Sigmoid colon (tissue), 7 donors: ENCODE data around the gene FAR2. TPM values are rescaled to one million over a fixed set of nuclear protein-coding genes. Genes with fewer than 3 reads are reported as not detected.

ENCODE experiments used
- DNase-seq: peaks from one replicate; pipeline ENCODE4 v3.0.0-alpha.2; 2019
- H3K27ac ChIP-seq, 4 donors: fragments of 200-600 bp; sonication (generic); one replicate each; pipeline ENCODE4 v1.5.1; 2016 to 2019; ENCODE audit warnings: mild to moderate bottlenecking in 1 of 4
- H3K27me3 ChIP-seq, 3 donors: fragments of 200-600 bp; sonication (generic); one replicate each; pipeline ENCODE4 v1.5.1; 2019; ENCODE audit warnings: mild to moderate bottlenecking in 1 of 3
- H3K36me3 ChIP-seq, 4 donors: fragments of 200-600 bp; sonication (generic); one replicate each; pipeline ENCODE4 v1.5.1; 2016 to 2019
- H3K4me1 ChIP-seq, 4 donors: fragments of 200-600 bp; sonication (generic); one replicate each; pipeline ENCODE4 v1.5.1; 2017 to 2019
- H3K4me3 ChIP-seq, 4 donors: fragments of 200-600 bp; sonication (generic); one replicate each; pipeline ENCODE4 v1.5.1; 2017 to 2019; ENCODE audit warnings: mild to moderate bottlenecking in 2 of 4, moderate library complexity in 1 of 4
- H3K9me3 ChIP-seq, 4 donors: fragments of 200-600 bp in 3 of 4; sonication (generic) in 3 of 4; one replicate each; pipeline versions ENCODE4 v1.5.1 to v1.6.1; 2013 to 2019
- CTCF ChIP-seq, 4 experiments: fragments of 450-650 bp in 3 of 4; fragments of 200-600 bp in 1 of 4; IDR thresholded peaks; one replicate each; pipeline ENCODE4 v1.5.1; 2016 to 2019; ENCODE audit warnings: antibody characterized with exemption in 4 of 4, mild to moderate bottlenecking in 3 of 4, moderate library complexity in 2 of 4
- EP300 ChIP-seq, 4 donors: sonication (generic); formaldehyde crosslinking; IDR thresholded peaks; one replicate each; pipeline ENCODE4 v1.6.1; 2017; ENCODE audit warnings: antibody characterized with exemption in 4 of 4
- POLR2A ChIP-seq, 2 donors: fragments of 450-650 bp; IDR thresholded peaks; one replicate each; pipeline ENCODE4 v1.6.1; 2016; ENCODE audit warnings: antibody characterized with exemption in 2 of 2, mild to moderate bottlenecking in 2 of 2, moderate library complexity in 2 of 2
- POLR2AphosphoS5 ChIP-seq, 4 donors: sonication (generic); formaldehyde crosslinking; IDR thresholded peaks; one replicate each; pipeline ENCODE4 v1.6.1; 2017; ENCODE audit warnings: antibody characterized with exemption in 4 of 4
- WGBS, 2 donors: extraction: QIAGEN DNeasy Blood & Tissue Kit; methylation state at CpG; one replicate each; pipeline ENCODE4 v1.1.7; 2013; 5-methylcytosine and 5-hydroxymethylcytosine counted together
- intact Hi-C: fragments of 100-400 bp; cut with DNase I; formaldehyde crosslinking; loops from one replicate; pipeline ENCODE4 v1.15.1; 2023
- polyA plus RNA-seq, 3 donors: library from polyadenylated mRNA; stranded (reverse); fragments of 200-250 nt; gene quantifications; one replicate each; pipeline ENCODE4 v1.2.3, GENCODE V29; 2013
- total RNA-seq, 4 donors: library from RNA; depleted of rRNA; stranded (reverse); fragments of >200 nt; gene quantifications; one replicate each; pipeline ENCODE4 v1.1.0, GENCODE V29; 2016
- donor health status: healthy with polysubstance abuse.
- donor health status: Bipolar disorder and iron deficiency.
- donor health status: healthy.

FAR2 gene
- total and polyA plus RNA-seq, 7 donors, result 11.1 to 46.7 (median 13.0) TPM

- no peak for DNase-seq
- no peak overlapping the region for H3K4me3 ChIP-seq
- WGBS, 2 donors, result 93 to 94% methylated on average over 2 of the region's 2 CpGs
- H3K36me3 ChIP-seq, result no peaks in the 10 kb centered on the region
- H3K27ac ChIP-seq, result no peak overlapping the region
- TF ChIP-seq EP300 (IDR thresholded peaks at IDR 0.05), result no peak
- TF ChIP-seq CTCF (IDR thresholded peaks at IDR 0.05), result no peak
- no peak for TF ChIP-seq POLR2A (IDR thresholded peaks at IDR 0.05)
- no peak for TF ChIP-seq POLR2AphosphoS5 (IDR thresholded peaks at IDR 0.05)
- intact Hi-C loops, result no loop called here
- no peaks in the 10 kb centered on the region for H3K4me1 ChIP-seq
- H3K27me3 ChIP-seq, result no peaks in the 10 kb centered on the region
- no peaks in the 10 kb centered on the region for H3K9me3 ChIP-seq
These were observed 85.5 kb downstream of the FAR2 start for GRCh38 chr12:29234552-29234951.

DNA sequence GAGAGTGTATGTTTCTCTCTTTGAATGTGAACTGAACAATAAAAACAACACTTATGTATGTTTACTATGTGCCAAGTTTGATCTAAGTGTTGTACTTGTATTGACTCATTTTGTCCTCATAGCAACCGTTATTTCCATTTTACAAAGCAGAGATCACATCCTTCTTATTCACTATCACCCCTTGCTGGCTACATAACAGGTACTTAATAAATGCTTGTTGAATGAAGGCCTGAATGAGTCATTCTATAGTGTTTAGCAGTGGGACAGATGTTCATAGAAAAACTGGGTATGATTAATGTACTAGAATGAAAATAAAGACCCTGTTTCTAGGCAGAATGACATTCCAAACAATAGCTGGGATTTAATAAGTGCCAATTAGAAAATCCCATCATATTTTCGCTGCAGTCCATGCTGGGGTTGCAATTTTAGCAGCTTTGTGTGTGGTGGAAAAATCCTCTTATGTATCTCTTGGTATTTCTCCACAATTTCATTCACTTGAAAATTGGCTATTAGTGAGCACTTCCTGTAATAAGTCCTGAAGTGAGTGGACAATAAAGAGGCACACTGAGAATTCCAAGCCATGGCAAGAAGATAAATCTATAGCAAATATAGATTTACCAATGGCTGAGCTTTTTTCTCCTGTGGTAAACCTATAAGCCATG is 86.0 kb downstream of the FAR2 start:
- WGBS, 2 donors, result 76 to 89% methylated on average over 2 of the region's 2 CpGs
- intact Hi-C loops, result no loop called here
- Histone ChIP-seq H3K4me3 (no peak overlapping the region), H3K36me3 (no peaks in the 10 kb centered on the region), H3K27me3 (no peaks in the 10 kb centered on the region), H3K27ac (no peak overlapping the region), H3K9me3 (no peaks in the 10 kb centered on the region), H3K4me1 (peaks cover 0 to 1% (median 0%) of the 10 kb centered on the region in 4 donors)
- TF ChIP-seq POLR2AphosphoS5 (IDR thresholded peaks at IDR 0.05) (no peak), POLR2A (IDR thresholded peaks at IDR 0.05) (no peak), CTCF (IDR thresholded peaks at IDR 0.05) (no peak), EP300 (IDR thresholded peaks at IDR 0.05) (no peak)
- no peak for DNase-seq

DNA sequence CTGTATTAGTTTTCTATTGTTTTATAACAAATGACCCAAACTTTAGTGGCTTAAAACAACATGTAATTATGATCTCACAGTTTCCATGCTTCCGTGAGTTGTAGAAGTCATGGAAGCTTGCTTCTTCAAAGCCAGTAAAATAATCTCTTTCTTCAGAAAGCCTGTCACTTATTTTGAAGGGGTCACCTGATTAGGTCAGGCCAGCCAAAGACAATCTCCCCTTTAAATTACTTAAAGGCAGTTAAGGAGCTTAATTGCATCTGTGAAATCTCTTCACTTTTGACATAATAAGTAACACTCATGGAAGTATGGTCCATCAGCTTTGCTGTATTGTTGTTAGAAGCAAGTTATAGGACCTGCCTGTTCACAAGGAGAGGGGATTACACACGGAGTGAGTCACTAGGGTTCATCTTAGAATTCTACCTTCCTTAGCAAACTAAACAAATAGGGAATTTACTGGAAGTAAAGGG is 89.8 kb downstream of the FAR2 start:
- no peaks in the 10 kb centered on the region for H3K36me3 ChIP-seq
- 77 to 90% methylated on average over 2 of the region's 2 CpGs for WGBS, 2 donors
- no peaks in the 10 kb centered on the region for H3K9me3 ChIP-seq
- TF ChIP-seq CTCF (IDR thresholded peaks at IDR 0.05), result no peak
- no peak for TF ChIP-seq EP300 (IDR thresholded peaks at IDR 0.05)
- TF ChIP-seq POLR2AphosphoS5 (IDR thresholded peaks at IDR 0.05), result no peak
- TF ChIP-seq POLR2A (IDR thresholded peaks at IDR 0.05), result no peak
- H3K4me3 ChIP-seq, result no peak overlapping the region
- intact Hi-C loops, result no loop called here
- no peak overlapping the region for H3K27ac ChIP-seq
- H3K4me1 ChIP-seq, result peaks cover 0 to 22% (median 16%) of the 10 kb centered on the region in 4 donors
- no peaks in the 10 kb centered on the region for H3K27me3 ChIP-seq
- DNase-seq, result no peak

DNA sequence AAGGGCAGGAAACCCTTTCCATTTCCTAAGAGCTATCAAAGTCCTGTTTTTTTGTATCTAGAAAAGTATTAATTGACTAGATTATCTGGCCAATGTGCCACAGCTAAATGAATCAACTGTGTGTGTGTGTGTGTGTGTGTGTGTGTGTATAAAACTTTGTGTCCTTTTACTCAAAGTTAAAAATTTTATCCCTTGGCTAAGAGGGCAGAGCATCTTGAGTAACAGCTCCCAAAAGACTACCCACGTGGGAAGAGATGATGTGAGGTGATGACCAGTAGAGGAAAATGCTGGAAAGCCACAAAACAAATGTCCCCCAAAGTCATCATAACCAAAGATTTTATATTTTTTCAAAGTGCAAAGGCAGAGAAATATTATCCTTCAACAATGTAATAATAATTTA is 90.3 kb downstream of the FAR2 start:
- 85 to 87% methylated on average over 1 of the region's 1 CpG for WGBS, 2 donors
- Histone ChIP-seq H3K27ac (no peak overlapping the region), H3K27me3 (no peaks in the 10 kb centered on the region), H3K4me3 (no peak overlapping the region), H3K36me3 (no peaks in the 10 kb centered on the region), H3K9me3 (no peaks in the 10 kb centered on the region), H3K4me1 (peaks cover 0 to 22% (median 16%) of the 10 kb centered on the region in 4 donors)
- no peak for DNase-seq
- TF ChIP-seq CTCF (IDR thresholded peaks at IDR 0.05), result no peak
- no peak for TF ChIP-seq POLR2A (IDR thresholded peaks at IDR 0.05)
- no peak for TF ChIP-seq EP300 (IDR thresholded peaks at IDR 0.05)
- TF ChIP-seq POLR2AphosphoS5 (IDR thresholded peaks at IDR 0.05), result no peak
- intact Hi-C loops, result no loop called here

GRCh38 chr12:29240441-29240840 is 91.4 kb downstream of the FAR2 start:
- H3K36me3 ChIP-seq, result no peaks in the 10 kb centered on the region
- DNase-seq, result no peak
- H3K9me3 ChIP-seq, result no peaks in the 10 kb centered on the region
- intact Hi-C loops, result no loop called here
- peaks cover 0 to 22% (median 16%) of the 10 kb centered on the region in 4 donors for H3K4me1 ChIP-seq
- TF ChIP-seq EP300 (IDR thresholded peaks at IDR 0.05), result no peak
- no peak for TF ChIP-seq CTCF (IDR thresholded peaks at IDR 0.05)
- TF ChIP-seq POLR2AphosphoS5 (IDR thresholded peaks at IDR 0.05), result no peak
- TF ChIP-seq POLR2A (IDR thresholded peaks at IDR 0.05), result no peak
- no peaks in the 10 kb centered on the region for H3K27me3 ChIP-seq
- WGBS, 2 donors, result 77 to 86% methylated on average over 2 of the region's 2 CpGs
- H3K27ac ChIP-seq, result no peak overlapping the region
- no peak overlapping the region for H3K4me3 ChIP-seq
